NCI-H2081 (cell line): ENCODE measurements around the gene WDR6.

Experiments
- DNase-seq, 2 experiments: peaks; one replicate each; lab custom pipeline; 2025; lab: John Stamatoyannopoulos, UW

The WDR6 gene

DNA sequence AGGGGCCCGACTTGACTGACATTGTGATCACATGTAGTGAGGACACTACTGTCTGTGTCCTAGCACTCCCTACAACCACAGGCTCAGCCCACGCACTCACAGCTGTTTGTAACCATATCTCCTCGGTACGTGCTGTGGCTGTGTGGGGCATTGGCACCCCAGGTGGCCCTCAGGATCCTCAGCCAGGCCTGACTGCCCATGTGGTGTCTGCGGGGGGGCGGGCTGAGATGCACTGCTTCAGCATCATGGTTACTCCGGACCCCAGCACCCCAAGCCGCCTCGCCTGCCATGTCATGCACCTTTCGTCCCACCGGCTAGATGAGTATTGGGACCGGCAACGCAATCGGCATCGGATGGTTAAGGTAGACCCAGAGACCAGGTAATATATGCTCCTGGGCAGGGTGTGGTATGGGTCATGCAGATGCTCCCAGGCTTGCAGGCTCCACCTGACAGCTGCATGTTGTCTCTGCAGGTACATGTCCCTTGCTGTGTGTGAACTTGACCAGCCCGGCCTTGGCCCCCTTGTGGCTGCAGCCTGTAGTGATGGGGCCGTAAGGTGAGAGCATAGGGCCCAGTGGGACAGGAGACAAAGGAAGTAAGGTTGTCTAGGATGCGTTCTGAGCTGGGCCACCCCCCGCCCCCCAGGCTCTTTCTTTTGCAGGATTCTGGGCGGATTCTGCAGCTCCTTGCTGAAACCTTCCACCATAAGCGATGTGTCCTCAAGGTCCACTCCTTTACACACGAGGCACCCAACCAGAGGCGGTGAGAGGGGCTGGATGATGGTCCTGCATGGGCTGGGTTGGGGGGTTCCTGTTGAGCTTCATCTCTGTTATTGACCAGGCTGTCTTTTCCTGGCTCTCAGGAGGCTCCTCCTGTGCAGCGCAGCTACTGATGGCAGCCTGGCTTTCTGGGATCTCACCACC lies 6.8 kb downstream of the WDR6 start:
- no peak for DNase-seq

DNA sequence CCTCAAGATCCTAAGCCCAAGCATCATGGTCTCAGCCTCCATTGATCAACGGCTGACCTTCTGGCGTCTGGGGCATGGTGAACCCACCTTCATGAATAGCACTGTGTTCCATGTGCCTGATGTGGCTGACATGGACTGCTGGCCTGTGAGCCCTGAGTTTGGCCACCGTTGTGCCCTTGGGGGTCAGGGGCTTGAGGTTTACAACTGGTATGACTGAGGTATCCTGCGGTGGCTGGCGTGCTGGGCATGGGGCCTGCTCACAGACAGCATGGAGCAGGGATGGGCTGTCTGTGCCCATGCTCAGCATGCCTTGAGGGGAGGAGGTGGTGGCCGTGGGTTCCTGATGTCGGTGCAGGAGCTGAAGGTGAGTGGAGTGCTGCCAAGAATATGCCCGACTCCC lies 7.9 kb downstream of the WDR6 start:
- DNase-seq: no peak

DNA sequence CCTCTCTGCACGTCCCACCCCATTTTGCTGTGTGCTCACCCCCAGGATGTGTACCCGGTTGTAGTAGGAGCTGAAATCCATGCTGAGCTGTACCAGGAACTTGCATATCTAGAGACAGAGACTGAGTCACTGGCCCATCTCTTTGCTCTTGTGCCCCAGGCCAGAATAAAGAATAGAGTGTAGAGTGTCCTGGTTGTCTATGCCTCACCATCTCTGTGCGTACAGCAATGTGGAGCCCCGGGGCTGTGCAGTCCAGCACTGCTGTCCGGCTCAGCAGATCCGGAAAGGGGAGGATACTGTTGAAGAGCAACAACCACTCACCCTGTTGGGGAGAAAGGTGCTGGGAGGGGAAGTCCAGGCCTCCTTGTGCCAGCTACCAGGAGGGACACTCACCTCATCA lies 8.6 kb downstream of the WDR6 start:
- DNase-seq: no peak

DNA sequence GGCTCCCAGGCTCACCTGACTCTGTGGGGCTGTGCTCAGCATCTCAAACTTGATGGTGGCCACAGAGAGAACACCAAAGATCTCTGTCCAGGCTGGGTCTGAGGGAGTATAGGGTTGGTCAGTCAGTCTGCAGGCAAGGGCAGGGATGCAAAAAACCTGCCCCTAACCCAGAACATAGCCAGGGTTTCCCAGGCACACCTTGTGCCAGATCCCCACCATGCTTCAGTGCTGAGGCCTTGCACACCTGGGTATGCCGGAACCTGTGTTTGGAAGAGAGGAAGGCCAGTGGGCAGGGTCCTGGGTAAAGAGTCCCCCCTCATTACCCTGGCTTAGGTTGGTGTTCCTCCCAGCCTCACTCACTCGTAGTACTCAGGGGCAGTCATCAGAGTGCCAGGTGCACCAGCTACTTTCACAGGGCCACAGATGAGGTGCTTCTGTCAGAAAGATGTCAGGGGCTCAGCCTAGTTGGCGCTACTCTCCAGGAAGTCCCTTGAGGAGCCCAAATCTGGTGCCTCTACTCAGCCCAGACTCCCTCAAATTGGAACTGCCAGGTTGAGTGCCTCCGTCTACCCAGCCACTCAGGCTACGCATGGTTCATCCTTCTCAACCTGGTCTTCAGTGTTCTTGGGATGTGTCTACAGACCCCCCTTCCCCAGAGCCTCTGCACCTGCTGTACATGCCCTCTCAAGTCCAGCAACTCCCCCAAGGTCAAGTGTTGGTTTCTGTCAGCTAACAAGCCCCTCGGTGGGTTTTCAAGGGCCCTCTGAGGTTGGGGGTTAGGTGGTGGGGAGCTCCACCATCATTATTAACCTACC lies 9.4 kb downstream of the WDR6 start:
- no peak for DNase-seq

DNA sequence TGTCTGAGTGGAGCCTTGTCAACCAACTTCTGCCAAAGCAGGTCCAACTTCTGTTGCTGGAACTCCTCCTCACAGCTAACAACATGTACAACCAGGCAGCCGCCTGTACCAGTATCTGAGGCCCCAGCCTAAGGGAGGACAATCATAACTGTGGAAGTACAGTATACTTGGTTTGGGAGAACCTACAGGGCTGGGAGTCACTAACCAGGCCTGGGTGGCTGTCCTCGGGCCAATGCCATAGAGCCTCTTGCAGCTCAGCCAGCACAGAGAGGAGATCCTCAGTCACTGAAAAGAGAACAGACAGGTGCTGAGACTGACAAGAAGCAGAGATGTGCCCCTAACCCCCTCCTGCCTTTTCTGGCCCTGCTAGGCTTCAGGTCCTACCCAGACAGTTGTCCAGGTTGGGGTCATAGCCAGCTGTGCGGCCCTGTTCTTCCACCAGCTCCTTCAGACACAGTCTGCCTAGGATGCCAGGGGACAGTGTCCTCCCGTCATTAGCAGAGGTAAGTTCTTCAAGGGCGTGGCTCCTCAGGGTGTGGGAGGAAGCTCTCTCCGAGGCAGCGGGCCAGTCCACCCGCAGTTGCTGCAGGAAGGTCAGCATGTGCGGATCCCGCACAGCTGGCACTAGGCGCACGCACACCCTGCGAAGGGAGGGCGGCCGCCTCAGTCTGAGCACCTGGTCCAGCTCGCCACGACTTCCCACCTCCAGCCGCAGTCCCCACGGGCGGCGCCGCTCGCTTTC lies 10.2 kb downstream of the WDR6 start:
- peak in 1 of 2 experiments; percentile 43 for DNase-seq

DNA sequence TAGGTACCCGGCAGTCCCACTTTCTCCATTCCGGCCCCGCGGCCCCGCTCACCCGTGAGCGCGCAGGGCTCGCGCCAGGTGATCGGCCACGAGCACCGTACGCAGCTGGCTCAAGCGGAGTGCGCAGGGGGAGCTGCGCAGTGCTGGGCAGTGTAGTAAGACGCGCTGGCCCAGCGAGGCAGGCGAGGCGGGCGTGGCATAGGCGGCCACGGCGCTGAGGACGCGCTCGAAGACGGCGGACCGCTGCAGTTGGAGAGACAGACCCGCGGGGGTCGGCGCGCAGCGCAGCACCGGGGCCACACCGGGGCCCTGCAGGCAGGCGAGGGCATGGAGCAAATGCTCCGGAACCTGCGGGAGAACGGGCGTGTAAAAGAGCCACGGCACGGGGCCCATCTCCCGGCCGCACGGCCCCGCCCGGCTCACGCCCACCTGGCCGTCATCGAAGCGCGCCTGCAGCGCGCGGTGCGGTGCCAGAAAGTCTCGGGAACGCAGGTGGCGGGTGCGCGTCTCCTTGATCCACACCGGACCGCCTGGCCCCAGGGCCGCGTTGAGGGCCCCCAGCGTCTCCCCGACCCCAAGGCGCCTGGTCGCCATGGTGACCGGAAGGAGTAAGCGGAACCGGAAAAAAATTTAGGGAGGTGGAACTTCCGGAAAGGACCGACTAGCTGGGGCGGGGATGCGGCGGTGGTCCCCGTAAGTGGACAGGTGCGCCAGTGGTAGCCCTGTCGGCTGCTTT lies 10.9 kb downstream of the WDR6 start, which contains the start of gene DALRD3:
Gene DALRD3, minus strand, starts transcription at position 610 of the 736 bp plus-strand sequence. Its CDS starts 16 bp downstream, at position 594.
- peak; percentile 60 to 77 for DNase-seq

DNA sequence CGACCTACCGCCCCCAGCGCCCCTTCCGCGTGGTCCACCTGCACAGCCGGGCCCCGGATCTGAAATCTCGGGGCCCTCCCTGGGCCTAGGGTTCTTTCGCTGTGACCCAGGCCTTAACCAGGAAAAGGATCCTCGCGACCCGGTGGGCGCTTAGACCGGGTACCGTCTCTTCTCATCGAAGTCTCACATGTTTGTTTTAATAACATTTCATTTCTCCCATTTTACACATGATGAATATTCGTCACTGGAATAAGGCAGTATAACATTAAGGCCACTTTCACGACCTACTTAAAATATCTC lies 11.5 kb downstream of the WDR6 start:
- no peak for DNase-seq

DNA sequence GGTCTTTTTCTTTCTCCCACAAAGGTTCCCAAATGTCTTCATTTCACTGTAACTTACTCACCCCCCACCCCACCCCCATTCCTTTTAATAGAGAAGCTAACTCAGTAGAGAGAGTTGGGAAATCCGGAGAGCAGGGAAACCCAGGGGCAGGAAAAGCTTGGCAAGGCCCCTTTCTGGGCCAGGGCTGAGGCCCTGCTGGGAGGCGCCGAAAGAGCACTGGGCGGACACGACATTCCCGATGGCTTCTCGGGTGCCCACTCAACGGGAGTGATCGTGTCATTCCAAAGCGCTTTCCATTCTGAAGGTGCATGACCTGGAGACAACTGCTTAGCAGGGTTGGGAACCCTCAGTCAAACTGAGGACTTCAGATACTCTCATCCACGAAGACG lies 12.7 kb downstream of the WDR6 start:
- DNase-seq: no peak

DNA sequence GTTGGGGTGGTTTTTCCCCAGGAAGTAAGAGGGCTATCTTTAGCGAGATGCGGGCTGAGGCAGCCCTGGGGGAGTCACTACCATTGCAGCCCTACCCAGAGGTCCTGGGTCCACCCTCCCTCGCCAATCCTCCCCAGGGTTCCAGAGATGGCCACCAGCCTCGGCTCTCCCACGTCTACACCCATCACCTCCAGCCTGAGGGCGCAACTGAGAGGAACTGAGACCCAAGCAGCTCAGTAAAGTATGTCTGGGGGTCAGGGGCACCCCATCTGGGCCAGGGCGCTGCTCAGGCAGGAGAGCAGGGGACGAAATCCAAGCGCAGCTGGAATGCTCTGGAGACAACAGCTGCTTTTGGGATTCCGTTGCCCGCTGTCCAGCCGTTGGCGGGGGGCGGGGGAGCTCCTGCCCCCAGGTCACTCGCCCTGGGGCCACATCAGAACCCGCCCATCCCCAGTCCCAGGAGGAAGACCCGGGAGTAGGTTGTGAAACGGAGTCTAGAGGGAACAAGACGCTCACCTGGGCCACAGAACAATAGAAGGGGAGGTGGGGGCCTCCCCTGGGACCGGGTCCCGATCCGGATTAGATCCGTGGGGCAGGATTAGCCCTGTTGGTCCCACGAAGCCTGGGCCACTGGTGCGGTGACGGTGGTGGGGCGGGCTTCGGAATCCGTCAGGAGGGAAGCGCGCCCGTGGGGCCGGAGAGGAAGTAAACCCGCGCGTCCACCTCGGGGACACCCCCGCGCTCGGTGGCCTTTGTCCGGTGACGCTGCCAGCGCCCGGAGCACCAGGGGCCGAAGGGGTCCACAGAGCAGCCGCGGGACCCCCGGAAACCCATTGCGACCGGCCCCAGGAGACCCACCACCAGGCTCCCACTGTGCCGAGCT lies 13.4 kb downstream of the WDR6 start:
- DNase-seq: peak in 1 of 2 experiments; percentile 12

DNA sequence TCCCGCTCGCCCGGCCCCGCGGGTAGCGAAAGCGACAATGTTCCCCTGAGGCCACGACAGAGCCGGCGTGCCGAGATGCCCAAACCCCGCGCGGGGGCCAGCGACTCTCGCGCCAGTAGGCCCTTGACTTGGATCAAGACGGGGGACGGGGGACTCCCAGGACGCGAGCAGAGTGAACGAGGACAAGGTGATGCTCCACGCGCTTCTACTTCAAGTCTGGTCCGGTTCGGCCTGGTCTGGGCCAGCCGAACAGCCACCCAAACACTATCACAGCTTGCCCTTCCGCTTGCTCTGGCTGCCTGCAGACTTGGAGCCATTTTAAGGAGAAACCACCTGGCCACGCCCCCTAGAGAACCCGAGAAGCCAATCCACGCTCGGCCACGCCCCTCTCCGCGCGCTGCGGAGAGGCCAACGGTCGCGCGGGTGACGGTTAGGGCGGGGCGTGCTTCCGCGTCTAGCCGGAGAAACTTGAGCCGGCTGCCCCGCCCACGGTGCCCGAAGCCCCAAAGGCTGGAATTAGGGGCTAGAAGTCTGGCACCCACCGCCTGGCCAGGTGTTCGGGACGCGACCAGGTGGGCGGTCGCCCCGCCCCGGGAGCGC lies 14.1 kb downstream of the WDR6 start:
- DNase-seq: peak; percentile 96 to 98

DNA sequence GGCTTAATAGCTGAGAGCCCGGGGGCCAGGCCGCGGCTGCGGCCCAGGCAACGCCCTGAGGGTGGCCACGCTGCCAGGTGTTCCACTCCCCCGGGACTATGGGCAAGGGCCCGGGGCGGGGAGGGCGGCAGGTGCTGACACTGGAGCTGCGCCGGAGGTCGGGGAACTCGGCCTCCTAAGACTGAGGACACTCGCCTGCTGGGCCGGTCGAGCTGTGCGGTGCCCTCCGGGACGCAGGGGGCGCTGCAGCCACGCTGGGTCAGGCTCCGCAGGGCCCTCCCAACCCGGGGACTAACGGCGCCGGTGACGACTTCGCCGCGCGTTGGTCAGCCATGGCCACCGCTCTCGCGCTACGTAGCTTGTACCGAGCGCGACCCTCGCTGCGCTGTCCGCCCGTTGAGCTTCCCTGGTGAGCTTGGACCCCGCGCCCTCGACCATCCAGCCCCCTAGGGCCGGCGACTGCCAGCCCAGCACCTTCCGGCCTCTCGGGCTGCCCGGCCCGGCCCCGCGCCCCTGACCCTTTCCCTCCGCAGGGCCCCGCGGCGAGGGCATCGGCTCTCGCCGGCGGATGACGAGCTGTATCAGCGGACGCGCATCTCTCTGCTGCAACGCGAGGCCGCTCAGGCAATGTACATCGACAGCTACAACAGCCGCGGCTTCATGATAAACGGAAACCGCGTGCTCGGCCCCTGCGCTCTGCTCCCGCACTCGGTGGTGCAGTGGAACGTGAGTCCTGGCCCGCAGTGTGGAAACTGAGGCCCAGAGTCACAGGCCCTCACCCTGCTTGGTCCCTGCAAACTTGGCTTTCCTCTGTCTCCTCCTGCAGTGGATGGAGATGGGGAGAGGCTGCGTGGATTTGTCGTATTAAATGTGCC lies 14.9 kb downstream of the WDR6 start, which contains the start of gene NDUFAF3:
Gene NDUFAF3, plus strand, starts transcription at position 309 of the 875 bp plus-strand sequence. Its CDS starts 24 bp downstream, at position 333.
- peak; percentile 94 to 98 for DNase-seq

DNA sequence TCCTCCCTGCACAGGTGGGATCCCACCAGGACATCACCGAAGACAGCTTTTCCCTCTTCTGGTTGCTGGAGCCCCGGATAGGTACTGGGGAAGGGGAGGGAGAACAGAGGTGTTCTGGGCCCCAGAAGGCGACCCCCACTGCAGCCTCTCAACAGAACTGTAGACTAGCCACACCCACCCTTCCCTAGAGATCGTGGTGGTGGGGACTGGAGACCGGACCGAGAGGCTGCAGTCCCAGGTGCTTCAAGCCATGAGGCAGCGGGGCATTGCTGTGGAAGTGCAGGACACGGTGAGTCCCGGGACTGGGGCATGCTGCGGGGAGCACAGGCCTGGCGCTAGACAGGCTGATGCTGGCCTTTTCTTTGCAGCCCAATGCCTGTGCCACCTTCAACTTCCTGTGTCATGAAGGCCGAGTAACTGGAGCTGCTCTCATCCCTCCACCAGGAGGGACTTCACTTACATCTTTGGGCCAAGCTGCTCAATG lies 15.5 kb downstream of the WDR6 start:
- no peak for DNase-seq

DNA sequence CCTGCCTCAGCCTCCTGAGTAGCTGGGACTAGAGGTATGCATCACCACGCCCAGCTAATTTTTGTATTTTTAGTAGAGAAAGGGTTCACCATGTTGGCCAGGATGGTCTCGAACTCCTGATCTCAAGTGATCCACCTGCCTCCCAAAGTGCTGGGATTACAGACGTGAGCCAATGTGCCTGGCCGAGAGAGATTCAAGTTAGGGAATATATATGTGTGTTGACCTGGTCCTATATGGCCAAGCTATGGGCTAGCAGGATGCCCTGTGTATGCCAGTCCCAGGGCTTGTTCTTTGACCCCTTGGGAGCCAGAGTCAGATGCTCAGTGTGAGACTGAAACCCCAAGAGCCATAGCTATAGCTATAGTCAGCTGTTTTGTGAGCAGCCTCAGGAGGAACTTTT lies 16.6 kb downstream of the WDR6 start:
- no peak for DNase-seq

DNA sequence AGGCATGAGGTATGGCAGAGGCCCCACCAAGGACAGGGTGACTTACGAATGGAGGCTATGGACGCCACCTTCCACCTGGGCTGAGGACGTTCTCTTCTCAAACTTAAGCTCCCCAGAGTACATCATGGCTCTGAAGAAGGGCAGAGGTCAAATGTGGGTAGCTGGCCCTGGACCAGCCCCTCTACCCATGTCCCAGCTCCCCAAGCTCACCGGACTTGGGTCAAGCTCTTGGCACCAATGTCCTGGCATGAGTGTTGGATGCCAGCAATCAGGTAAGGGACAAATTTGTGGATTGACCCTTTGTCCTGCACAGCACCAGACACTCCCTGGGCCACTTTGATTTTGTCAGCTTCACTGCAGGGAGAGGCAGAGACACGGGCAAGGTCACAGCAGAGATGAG lies 17.3 kb downstream of the WDR6 start:
- no peak for DNase-seq

DNA sequence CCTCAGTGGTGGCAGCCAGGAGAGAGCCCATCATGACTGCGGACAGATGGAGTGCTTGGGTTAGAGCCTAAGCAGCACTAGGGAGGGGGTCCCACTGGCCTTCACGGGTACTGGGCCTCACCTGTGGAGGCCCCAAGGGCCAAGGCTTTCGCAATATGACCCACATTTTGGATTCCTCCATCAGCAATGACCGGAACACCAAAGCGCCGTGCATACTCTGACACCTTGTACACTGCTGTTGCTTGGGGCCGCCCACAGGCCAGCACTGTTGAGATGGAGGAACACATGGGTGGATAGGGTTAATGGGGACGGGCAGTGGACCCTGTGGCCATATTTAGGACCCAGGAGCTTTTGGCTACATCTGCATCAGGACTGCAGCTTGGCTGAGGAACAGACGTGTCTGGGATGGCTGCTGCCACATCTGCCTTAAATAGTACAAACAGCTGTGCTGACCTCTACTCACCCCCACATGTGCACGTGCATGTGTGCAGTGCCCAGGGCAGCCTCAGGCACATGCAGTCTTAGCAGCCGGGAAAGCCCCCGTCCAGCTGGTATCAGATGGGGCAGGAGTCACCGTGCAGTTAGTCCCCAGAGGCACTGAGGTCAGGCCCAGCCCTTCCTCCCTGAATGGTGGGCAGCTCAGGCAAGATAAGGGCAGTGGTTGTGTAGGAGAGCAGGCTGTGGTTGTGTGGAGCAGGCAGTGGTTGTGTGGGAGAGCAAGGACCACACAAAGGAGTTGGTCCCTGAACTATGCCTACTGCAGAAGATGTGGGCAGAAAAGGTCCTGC lies 18.0 kb downstream of the WDR6 start:
- no peak for DNase-seq

DNA sequence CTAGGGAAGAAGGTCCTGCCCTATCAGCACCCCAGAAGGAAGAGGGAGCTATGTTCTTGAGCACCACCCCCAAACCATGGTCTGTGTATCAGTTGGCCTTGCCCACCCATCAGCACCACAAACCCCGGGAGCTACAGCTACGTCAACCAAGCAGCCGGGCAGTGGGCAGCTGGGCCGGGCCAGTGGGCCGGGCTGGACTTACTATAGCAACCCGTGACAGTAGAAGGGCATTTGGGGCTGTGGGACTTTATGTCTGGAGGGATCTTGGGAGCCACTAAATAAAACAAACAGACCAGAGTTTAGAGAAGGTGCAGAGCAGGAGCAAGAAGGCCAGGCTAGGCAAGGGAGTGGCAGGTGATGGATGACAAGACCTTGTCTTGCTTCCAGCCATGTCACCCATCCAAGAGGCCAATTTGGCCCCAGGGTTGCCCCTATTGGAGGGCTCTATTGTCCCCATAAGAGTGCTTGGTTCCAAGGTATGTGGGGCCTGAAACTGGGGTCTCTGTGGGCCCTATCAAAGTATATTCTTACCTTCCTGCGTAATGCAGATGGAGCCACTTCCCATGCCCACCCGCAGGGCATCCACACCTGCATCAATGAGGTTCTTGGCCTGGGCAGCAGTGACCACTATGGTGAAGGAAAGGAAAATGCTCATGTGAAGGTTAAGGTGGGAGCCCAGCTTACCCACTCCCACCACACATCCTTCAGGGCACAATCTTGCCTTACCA lies 18.8 kb downstream of the WDR6 start:
- DNase-seq: no peak

DNA sequence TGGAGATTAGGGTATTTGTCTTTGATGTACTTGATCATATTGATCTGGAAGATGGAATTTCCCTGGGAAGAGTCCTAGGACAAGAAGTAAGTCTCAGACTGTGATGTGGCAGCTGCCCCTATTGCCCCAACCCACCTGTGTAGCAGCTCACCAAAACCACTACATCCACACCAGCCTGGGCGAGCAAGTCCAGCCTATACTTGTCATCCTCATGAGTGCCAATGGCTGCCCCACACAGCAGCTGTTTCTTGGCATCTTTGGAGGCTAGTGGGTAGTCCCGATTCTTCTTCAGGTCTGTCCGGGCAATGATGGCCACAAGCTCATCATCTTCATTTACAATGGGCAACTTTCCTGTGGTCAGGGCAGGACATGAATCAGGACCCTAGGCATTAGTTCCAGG lies 19.3 kb downstream of the WDR6 start:
- no peak for DNase-seq
